Activated CD8-positive, alpha-beta memory T cell treated with anti-CD3 and anti-CD28 coated beads, Interleukin-2, amount 50 U/mL, for 24 hours (primary cell): ENCODE results near the gene TENT5C.

ENCODE experiments used
- DNase-seq: peaks from one replicate; pipeline ENCODE4 v3.0.0-alpha.2; 2020; ENCODE audit errors: extremely low read depth

TENT5C gene

GRCh38 chr1:117634631-117635030 is 28.8 kb downstream of the TENT5C start:
- DNase-seq = no peak

GRCh38 chr1:117635805-117636204 is 30.0 kb downstream of the TENT5C start:
- DNase-seq = no peak

GRCh38 chr1:117636637-117637425 is 31.0 kb downstream of the TENT5C start:
- no peak for DNase-seq

GRCh38 chr1:117638141-117638540 is 32.3 kb downstream of the TENT5C start:
- no peak for DNase-seq

GRCh38 chr1:117638759-117639158 is 32.9 kb downstream of the TENT5C start:
- DNase-seq = no peak

- no peak for DNase-seq
Measured at GRCh38 chr1:117639741-117640140, 33.9 kb downstream of the TENT5C start.

GRCh38 chr1:117641536-117641935 is 35.7 kb downstream of the TENT5C start:
- no peak for DNase-seq

GRCh38 chr1:117642963-117643362 is 37.1 kb downstream of the TENT5C start:
- no peak for DNase-seq

- no peak for DNase-seq
Measured at GRCh38 chr1:117643601-117644000, 37.8 kb downstream of the TENT5C start.

- no peak for DNase-seq
Measured at GRCh38 chr1:117644696-117645311, 39.0 kb downstream of the TENT5C start.

- no peak for DNase-seq
Measured at GRCh38 chr1:117645343-117645742, 39.5 kb downstream of the TENT5C start.

- no peak for DNase-seq
Measured at GRCh38 chr1:117646007-117646811, 40.4 kb downstream of the TENT5C start.

- no peak for DNase-seq
Measured at GRCh38 chr1:117646956-117647355, 41.1 kb downstream of the TENT5C start.

GRCh38 chr1:117648015-117648414 is 42.2 kb downstream of the TENT5C start:
- no peak for DNase-seq

GRCh38 chr1:117650840-117651568 is 45.2 kb downstream of the TENT5C start:
- no peak for DNase-seq

GRCh38 chr1:117651616-117652015 is 45.8 kb downstream of the TENT5C start:
- no peak for DNase-seq

- DNase-seq = no peak
Measured at GRCh38 chr1:117652421-117652820, 46.6 kb downstream of the TENT5C start.

GRCh38 chr1:117653195-117653594 is 47.3 kb downstream of the TENT5C start:
- no peak for DNase-seq

- DNase-seq = no peak
Measured at GRCh38 chr1:117653732-117654492, 48.1 kb downstream of the TENT5C start.

- DNase-seq = no peak
Measured at GRCh38 chr1:117654493-117655219, 48.8 kb downstream of the TENT5C start.

- DNase-seq = no peak
Measured at GRCh38 chr1:117655220-117655577, 49.4 kb downstream of the TENT5C start.
